Measurements from ENCODE around the gene ERC2.

The ERC2 gene

DNA sequence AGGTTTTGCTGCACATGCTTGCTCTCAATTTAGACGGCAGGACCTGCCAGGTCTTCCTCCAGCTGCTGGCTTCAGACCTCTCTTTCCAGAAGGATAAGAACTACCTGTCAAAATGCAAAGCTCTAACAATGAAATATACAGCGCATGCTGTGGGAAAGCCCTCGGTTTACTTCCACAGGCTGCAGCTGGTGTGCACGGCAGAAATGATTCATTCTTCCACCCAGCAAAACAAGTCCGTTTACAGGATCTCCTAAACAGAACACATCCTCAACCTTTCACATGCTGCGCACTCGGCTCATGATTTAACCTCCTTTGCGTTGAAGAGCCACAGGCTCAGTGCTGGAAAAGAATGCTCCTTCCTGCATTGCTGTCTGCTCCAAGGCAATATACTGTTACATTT is 888.8 kb downstream of the ERC2 start:
- no peak overlapping the region for H3K4me3 ChIP-seq (replicated peaks; ENCODE audit: low read depth, low read length)
- no peak for DNase-seq (ENCODE audit: extremely low read depth, low read depth)
- TF ChIP-seq, protein P1, sequence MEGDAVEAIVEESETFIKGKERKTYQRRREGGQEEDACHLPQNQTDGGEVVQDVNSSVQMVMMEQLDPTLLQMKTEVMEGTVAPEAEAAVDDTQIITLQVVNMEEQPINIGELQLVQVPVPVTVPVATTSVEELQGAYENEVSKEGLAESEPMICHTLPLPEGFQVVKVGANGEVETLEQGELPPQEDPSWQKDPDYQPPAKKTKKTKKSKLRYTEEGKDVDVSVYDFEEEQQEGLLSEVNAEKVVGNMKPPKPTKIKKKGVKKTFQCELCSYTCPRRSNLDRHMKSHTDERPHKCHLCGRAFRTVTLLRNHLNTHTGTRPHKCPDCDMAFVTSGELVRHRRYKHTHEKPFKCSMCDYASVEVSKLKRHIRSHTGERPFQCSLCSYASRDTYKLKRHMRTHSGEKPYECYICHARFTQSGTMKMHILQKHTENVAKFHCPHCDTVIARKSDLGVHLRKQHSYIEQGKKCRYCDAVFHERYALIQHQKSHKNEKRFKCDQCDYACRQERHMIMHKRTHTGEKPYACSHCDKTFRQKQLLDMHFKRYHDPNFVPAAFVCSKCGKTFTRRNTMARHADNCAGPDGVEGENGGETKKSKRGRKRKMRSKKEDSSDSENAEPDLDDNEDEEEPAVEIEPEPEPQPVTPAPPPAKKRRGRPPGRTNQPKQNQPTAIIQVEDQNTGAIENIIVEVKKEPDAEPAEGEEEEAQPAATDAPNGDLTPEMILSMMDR (IDR thresholded peaks at IDR 0.05; ENCODE audit: low read depth, low read length, missing control alignments) = no peak

DNA sequence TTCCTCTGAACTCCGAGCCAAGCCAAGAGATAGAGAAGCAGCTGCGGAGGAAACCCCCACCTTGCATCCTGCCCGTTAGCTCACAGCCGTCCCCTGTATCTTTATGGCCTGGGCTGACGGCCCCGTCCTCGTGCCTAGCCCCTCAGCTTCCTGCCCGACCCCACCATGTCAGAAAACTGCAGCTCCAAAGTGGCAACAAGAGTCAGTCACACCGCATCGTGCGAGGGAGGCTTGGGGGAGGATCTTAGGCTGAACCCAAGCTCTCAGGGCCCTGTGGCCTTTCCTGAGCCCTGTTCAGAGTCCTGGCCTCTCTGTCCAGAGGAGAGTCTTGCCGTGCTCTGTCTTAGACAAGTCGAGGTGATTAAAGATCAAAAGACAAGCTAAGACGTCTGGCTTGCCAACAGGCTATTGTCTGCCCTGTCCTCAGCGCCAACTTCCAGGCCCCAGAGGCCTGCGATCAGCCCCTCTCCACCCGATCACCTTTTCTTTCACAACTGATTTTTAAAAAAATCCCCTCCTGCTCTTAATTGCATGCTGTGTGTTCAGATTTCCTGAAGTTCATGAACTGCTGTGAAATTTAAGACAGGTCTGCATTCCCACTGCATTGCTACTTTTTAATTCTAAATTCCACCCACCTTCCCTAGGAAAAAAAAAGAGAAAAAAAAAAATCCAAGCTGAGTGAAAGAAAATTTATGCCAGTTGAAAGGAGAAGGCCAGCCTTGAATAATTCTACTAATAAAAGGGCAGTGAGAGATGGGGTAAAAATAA is 891.5 kb downstream of the ERC2 start:
- H3K4me3 ChIP-seq (replicated peaks; ENCODE audit: low read depth, low read length) = no peak overlapping the region
- DNase-seq (ENCODE audit: extremely low read depth, low read depth) = no peak
- TF ChIP-seq, protein P1 (IDR thresholded peaks at IDR 0.05; ENCODE audit: low read depth, low read length, missing control alignments) = no peak

DNA sequence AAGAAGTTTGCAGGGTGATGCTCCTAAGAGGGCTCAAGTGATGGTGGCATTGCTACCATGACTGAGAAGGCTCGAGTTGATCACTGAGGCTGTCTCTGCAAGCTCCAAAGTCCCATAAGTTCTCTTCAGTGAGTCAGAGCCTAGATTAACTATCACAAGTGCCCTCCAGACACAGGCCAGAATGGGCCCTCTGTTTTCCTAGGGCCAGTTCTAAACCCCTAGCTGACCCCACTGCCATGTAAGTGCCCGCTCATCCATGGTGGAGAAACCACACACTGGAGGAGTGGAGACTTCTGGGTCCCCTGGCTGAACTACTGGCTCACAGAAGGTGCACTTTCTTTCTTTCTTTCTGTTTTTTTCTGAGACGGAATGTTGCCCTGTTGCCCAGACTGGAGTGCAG is 893.6 kb downstream of the ERC2 start:
- no peak overlapping the region for H3K4me3 ChIP-seq (replicated peaks; ENCODE audit: low read depth, low read length)
- TF ChIP-seq, protein P1 (IDR thresholded peaks at IDR 0.05; ENCODE audit: low read depth, low read length, missing control alignments) = no peak
- no peak for DNase-seq (ENCODE audit: extremely low read depth, low read depth)

DNA sequence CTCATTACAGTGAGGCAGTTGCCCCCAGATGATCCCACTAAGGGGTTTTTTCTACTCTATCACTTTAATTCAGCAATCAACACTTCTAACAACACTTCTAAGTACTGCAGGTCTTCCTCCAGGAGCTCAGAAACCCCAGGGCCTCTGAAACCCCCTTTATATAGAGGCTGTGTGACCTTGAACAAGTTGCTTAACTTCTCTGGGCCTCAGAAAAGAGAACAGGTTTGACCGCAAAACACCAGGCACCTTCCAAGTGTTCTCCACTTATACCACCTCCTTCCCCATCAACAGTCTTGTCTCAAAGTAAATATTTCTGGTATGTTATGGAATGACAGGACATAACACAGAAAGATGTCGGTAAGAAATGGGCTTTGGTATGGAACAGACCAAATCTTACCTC is 895.5 kb downstream of the ERC2 start:
- TF ChIP-seq, protein P1 (IDR thresholded peaks at IDR 0.05; ENCODE audit: low read depth, low read length, missing control alignments) = no peak
- DNase-seq (ENCODE audit: extremely low read depth, low read depth) = no peak

DNA sequence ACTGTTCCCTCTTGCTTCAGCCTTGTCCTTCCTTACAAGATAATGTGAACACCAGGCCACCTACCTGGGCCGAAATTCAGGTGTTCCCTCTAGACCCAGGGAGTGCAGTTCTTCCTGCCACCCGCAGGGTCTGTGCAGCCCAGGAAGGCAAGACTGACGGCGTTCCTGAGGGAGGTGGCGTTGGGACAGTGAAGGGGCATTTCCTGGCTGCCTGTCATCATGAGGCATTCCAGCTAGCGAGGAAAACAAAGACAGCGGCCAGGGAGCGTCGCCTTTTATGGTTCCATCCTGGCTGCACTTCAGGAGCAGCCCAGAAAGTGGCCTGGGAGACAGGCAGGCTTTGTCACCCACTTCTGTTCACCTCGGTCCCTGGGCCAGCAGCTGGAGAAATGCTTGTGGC is 896.4 kb downstream of the ERC2 start:
- DNase-seq (ENCODE audit: extremely low read depth, low read depth) = no peak
- no peak overlapping the region for H3K4me3 ChIP-seq (replicated peaks; ENCODE audit: low read depth, low read length)
- TF ChIP-seq, protein P1 (IDR thresholded peaks at IDR 0.05; ENCODE audit: low read depth, low read length, missing control alignments) = no peak

More for the DNA sequence above, 895.5 kb downstream of the ERC2 start:
- H3K4me3 ChIP-seq (replicated peaks; ENCODE audit: low read depth, low read length) = no peak overlapping the region

DNA sequence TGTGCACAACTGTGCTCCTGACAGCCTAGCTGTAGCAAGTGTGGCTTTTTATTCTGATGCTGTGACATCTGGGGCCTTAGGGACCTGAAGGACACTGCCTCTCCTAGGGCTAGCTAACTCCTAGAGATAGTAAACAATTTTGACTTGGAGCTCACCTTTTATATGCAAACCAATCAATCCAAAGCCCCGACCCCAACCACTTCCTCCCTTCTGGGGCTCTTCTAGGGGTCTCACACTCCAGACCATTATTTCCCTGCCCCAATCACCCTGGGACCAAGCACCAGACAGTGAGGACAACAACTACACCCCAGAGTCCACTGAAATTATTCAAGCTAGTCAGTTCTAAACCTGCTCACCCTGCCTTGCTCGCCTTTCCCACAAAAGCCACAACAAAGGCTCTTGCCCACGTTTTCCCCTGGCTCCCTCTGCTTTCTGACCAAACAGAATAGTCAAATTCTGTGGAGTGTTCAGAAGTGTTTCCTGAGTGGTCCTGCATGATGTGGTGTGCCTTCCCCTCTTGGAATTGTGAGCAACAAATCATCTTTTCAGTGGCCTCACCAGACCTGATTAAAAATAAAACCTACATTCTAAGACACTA is 897.0 kb downstream of the ERC2 start:
- TF ChIP-seq, protein P1 (IDR thresholded peaks at IDR 0.05; ENCODE audit: low read depth, low read length, missing control alignments) = no peak
- H3K4me3 ChIP-seq (replicated peaks; ENCODE audit: low read depth, low read length) = no peak overlapping the region
- no peak for DNase-seq (ENCODE audit: extremely low read depth, low read depth)
